H9 (cell line): Measurements from ENCODE around the gene ABHD12. TPM values are rescaled to one million over a fixed set of nuclear protein-coding genes. Genes with fewer than 3 reads are reported as not detected.

ENCODE experiments used
- DNase-seq: peaks from one replicate; pipeline ENCODE4 v3.0.0-alpha.2; 2017
- H2AFZ ChIP-seq: one replicate; pipeline ENCODE4 v1.6.1; 2013; ENCODE audit warnings: mild to moderate bottlenecking, low read length, control low read depth, moderate library complexity
- H2AK5ac ChIP-seq: 2 replicates; pipeline ENCODE4 v1.6.1; 2013; ENCODE audit warnings: low read length, control low read depth, mixed read lengths; ENCODE audit not compliant: insufficient read length
- H2BK120ac ChIP-seq: one replicate; pipeline ENCODE4 v1.6.1; 2013; ENCODE audit warnings: low read depth, mild to moderate bottlenecking, low read length, control low read depth, inconsistent platforms; ENCODE audit not compliant: poor library complexity, severe bottlenecking
- H2BK12ac ChIP-seq: 2 replicates; pipeline ENCODE4 v1.6.1; 2013; ENCODE audit warnings: low read length, control low read depth, mixed read lengths, low read depth; ENCODE audit not compliant: insufficient read length
- H2BK15ac ChIP-seq: 2 replicates; pipeline ENCODE4 v1.6.1; 2013; ENCODE audit warnings: low read depth, low read length, control low read depth
- H2BK20ac ChIP-seq: one replicate; pipeline ENCODE4 v1.6.1; 2013; ENCODE audit warnings: low read depth, mild to moderate bottlenecking, low read length, control low read depth, inconsistent platforms; ENCODE audit not compliant: poor library complexity, severe bottlenecking
- H2BK5ac ChIP-seq: 2 replicates; pipeline ENCODE4 v1.6.1; 2013; ENCODE audit warnings: low read length, control low read depth, mixed read lengths; ENCODE audit not compliant: insufficient read length
- H3K14ac ChIP-seq: 2 replicates; pipeline ENCODE4 v1.6.1; 2013; ENCODE audit warnings: low read length, control low read depth; ENCODE audit not compliant: insufficient read depth
- H3K18ac ChIP-seq: 2 replicates; pipeline ENCODE4 v1.6.1; 2013; ENCODE audit warnings: low read depth, mild to moderate bottlenecking, mixed read lengths, low read length, control low read depth; ENCODE audit not compliant: insufficient read length
- H3K23ac ChIP-seq: 2 replicates; pipeline ENCODE4 v1.6.1; 2013; ENCODE audit warnings: low read length, control low read depth, mixed read lengths, low read depth; ENCODE audit not compliant: insufficient read length
- H3K23me2 ChIP-seq: 2 replicates; pipeline ENCODE4 v1.6.1; 2013; ENCODE audit warnings: low read depth, mild to moderate bottlenecking, mixed read lengths, low read length, control low read depth; ENCODE audit not compliant: insufficient read length, poor library complexity, severe bottlenecking
- H3K27ac ChIP-seq: 2 replicates; pipeline ENCODE4 v1.5.1; 2013; ENCODE audit warnings: low read length, control low read depth, mixed read lengths, low read depth; ENCODE audit not compliant: insufficient read length
- H3K27me3 ChIP-seq: 2 replicates; pipeline ENCODE4 v1.6.1; 2013; ENCODE audit warnings: low read length, control low read depth, inconsistent platforms; ENCODE audit not compliant: insufficient read depth
- H3K4ac ChIP-seq: 2 replicates; pipeline ENCODE4 v1.6.1; 2013; ENCODE audit warnings: low read depth, mild to moderate bottlenecking, control low read depth, inconsistent platforms, low read length, moderate library complexity
- H3K4me1 ChIP-seq: 2 replicates; pipeline ENCODE4 v1.6.1; 2013; ENCODE audit warnings: low read length, control low read depth, inconsistent platforms; ENCODE audit not compliant: insufficient read depth
- H3K4me2 ChIP-seq: 2 replicates; pipeline ENCODE4 v1.6.1; 2013; ENCODE audit warnings: low read length, control low read depth, mixed read lengths; ENCODE audit not compliant: insufficient read length, insufficient read depth
- H3K56ac ChIP-seq: 2 replicates; pipeline ENCODE4 v1.6.1; 2013; ENCODE audit warnings: low read depth, mild to moderate bottlenecking, mixed read lengths, low read length, control low read depth; ENCODE audit not compliant: insufficient read length
- H3K79me1 ChIP-seq: 2 replicates; pipeline ENCODE4 v1.6.1; 2013; ENCODE audit warnings: low read depth, mild to moderate bottlenecking, moderate library complexity, low read length, control low read depth, inconsistent platforms; ENCODE audit not compliant: insufficient read depth, poor library complexity, severe bottlenecking
- H3K79me2 ChIP-seq: 2 replicates; pipeline ENCODE4 v1.6.1; 2013; ENCODE audit warnings: low read length, control low read depth, inconsistent platforms; ENCODE audit not compliant: insufficient read depth
- H3K9ac ChIP-seq: 2 replicates; pipeline ENCODE4 v1.6.1; 2013; ENCODE audit warnings: low read length, control low read depth, mixed read lengths; ENCODE audit not compliant: insufficient read length; ENCODE audit errors: extremely low read depth
- H3K9me3 ChIP-seq: one replicate; pipeline ENCODE4 v1.6.1; 2013; ENCODE audit warnings: low read depth, low read length, inconsistent platforms; ENCODE audit not compliant: control insufficient read depth
- H3T11ph ChIP-seq: one replicate; pipeline ENCODE4 v1.6.1; 2013; ENCODE audit warnings: mild to moderate bottlenecking, low read length, control low read depth, inconsistent platforms
- H4K20me1 ChIP-seq: one replicate; pipeline ENCODE4 v1.6.1; 2013; ENCODE audit not compliant: control insufficient read depth, insufficient read length, insufficient read depth
- H4K5ac ChIP-seq: 2 replicates; pipeline ENCODE4 v1.6.1; 2013; ENCODE audit warnings: low read depth, mild to moderate bottlenecking, mixed read lengths, low read length, control low read depth; ENCODE audit not compliant: insufficient read length
- H4K8ac ChIP-seq: replicated peaks from 2 replicates; pipeline ENCODE4 v1.6.1; 2013; ENCODE audit warnings: low read length, control low read depth, mixed read lengths, low read depth; ENCODE audit not compliant: insufficient read length
- H4K91ac ChIP-seq: 2 replicates; pipeline ENCODE4 v1.6.1; 2013; ENCODE audit warnings: low read depth, mild to moderate bottlenecking, moderate library complexity, mixed read lengths, low read length, control low read depth; ENCODE audit not compliant: insufficient read length
- H3K27ac Mint-ChIP-seq, 3 experiments: 2 replicates in 2 of 3; 3 replicates in 1 of 3; pipeline ENCODE4 v1.8.0; 2020 to 2021; ENCODE audit warnings: mixed read lengths in 3 of 3, mild to moderate bottlenecking in 1 of 3, moderate library complexity in 1 of 3
- H3K27me3 Mint-ChIP-seq: 2 replicates; pipeline ENCODE4 v1.8.0; 2021; ENCODE audit warnings: low read depth, mild to moderate bottlenecking, moderate library complexity, mixed read lengths
- H3K36me3 Mint-ChIP-seq, 3 experiments: 2 replicates in 2 of 3; 3 replicates in 1 of 3; pipeline ENCODE4 v1.8.0; 2020 to 2021; ENCODE audit warnings: low read depth in 3 of 3, mixed read lengths in 3 of 3; ENCODE audit not compliant: insufficient read depth in 1 of 3
- H3K4me1 Mint-ChIP-seq, 2 experiments: 2 replicates each; pipeline ENCODE4 v1.8.0; 2020; ENCODE audit warnings: mixed read lengths in 2 of 2
- H3K4me3 Mint-ChIP-seq, 2 experiments: 2 replicates in 1 of 2; 3 replicates in 1 of 2; pipeline ENCODE4 v1.8.0; 2020 to 2021; ENCODE audit warnings: mild to moderate bottlenecking in 2 of 2, mixed read lengths in 2 of 2, moderate library complexity in 1 of 2
- H3K9me3 Mint-ChIP-seq, 2 experiments: 2 replicates in 1 of 2; 3 replicates in 1 of 2; pipeline ENCODE4 v1.8.0; 2020; ENCODE audit warnings: mild to moderate bottlenecking in 2 of 2, mixed read lengths in 2 of 2, moderate library complexity in 1 of 2
- WGBS: extraction: QIAGEN DNeasy Blood & Tissue Kit; methylation state at CpG from one replicate; pipeline ENCODE4 v1.1.7; 2013; ENCODE audit warnings: missing lambda C conversion rate, low lambda C conversion rate, mixed read lengths; ENCODE audit not compliant: insufficient read length; ENCODE audit errors: extremely low coverage; 5-methylcytosine and 5-hydroxymethylcytosine counted together
- total RNA-seq: library from RNA; stranded (reverse); gene quantifications from 2 replicates; pipeline ENCODE4 v1.2.1, GENCODE V29; 2021
- TF ChIP-seq, protein P1 (sequence below): fragments of 200-600 bp; sonication (generic); conservative IDR thresholded peaks from 3 replicates; pipeline ENCODE4 v1.8.0; 2021; ENCODE audit warnings: antibody characterized with exemption, mild to moderate bottlenecking

Gene ABHD12
- total RNA-seq, 1 experiment from 2014 or later = 54.4 TPM

DNA sequence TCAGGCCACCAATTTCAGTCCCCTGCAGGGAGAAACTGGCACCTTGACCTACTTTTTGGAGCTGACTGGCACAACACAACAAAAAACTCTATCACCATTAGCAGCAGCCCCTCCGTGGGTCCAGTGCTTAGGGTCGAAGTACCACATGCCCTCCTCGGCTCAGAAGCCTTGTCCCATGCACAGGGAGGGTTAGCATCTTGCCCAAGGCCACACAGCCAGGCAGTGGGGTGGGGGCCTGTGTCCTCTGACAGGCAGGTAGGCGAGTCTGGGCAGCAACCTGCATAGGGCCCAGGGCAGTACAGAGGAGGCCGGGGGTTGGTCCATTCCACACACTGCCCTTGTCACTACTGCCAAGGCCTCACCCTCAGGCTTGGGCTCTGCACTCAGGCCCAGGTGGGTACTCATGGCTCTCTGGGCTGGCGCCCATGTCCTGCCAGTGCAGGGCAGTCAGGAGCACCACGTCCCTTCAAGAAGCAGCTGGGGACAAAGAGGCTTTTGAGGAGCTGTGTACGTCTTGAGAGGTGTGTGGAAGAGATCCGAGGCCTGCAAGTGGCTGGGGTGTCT, 89.2 kb downstream of the ABHD12 start:
- no peaks in the 10 kb centered on the region for H3K79me2 ChIP-seq
- H3K27me3 Mint-ChIP-seq = no peaks in the 10 kb centered on the region; the same call in 1 of the 2 replicates
- H4K8ac ChIP-seq = no peak overlapping the region
- no peak overlapping the region for H3K4me2 ChIP-seq
- H3K18ac ChIP-seq = no peak overlapping the region
- H2AFZ ChIP-seq = no peak overlapping the region
- DNase-seq = no peak
- no peak overlapping the region for H4K5ac ChIP-seq
- peaks cover 2 to 30% (median 20%) of the 10 kb centered on the region in 3 experiments for H3K36me3 Mint-ChIP-seq
- no peak overlapping the region for H2BK5ac ChIP-seq
- peak overlapping the region in 1 of 3 experiments; percentile 47; a peak in 1 of 7 replicates for H3K27ac Mint-ChIP-seq
- H2BK20ac ChIP-seq = no peak overlapping the region
- no peak overlapping the region for H3K56ac ChIP-seq
- TF ChIP-seq, protein P1, sequence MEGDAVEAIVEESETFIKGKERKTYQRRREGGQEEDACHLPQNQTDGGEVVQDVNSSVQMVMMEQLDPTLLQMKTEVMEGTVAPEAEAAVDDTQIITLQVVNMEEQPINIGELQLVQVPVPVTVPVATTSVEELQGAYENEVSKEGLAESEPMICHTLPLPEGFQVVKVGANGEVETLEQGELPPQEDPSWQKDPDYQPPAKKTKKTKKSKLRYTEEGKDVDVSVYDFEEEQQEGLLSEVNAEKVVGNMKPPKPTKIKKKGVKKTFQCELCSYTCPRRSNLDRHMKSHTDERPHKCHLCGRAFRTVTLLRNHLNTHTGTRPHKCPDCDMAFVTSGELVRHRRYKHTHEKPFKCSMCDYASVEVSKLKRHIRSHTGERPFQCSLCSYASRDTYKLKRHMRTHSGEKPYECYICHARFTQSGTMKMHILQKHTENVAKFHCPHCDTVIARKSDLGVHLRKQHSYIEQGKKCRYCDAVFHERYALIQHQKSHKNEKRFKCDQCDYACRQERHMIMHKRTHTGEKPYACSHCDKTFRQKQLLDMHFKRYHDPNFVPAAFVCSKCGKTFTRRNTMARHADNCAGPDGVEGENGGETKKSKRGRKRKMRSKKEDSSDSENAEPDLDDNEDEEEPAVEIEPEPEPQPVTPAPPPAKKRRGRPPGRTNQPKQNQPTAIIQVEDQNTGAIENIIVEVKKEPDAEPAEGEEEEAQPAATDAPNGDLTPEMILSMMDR = no peak
- no peak overlapping the region for H3K23ac ChIP-seq
- no peaks in the 10 kb centered on the region for H3K79me1 ChIP-seq
- no peak overlapping the region for H4K91ac ChIP-seq
- no peaks in the 10 kb centered on the region for H3K9me3 ChIP-seq
- no peak overlapping the region for H3K9ac ChIP-seq
- peaks cover 4 to 11% of the 10 kb centered on the region in 2 experiments; a peak in 2 of 4 replicates for H3K4me1 Mint-ChIP-seq
- no peaks in the 10 kb centered on the region; the same call in 1 of the 2 replicates for H3K4me1 ChIP-seq
- H3K4ac ChIP-seq = no peak overlapping the region
- H3K27me3 ChIP-seq = no peaks in the 10 kb centered on the region
- no peak overlapping the region for H3K4me3 Mint-ChIP-seq
- no peak overlapping the region for H2BK120ac ChIP-seq
- no peak overlapping the region for H2BK12ac ChIP-seq
- H2AK5ac ChIP-seq = no peak overlapping the region
- no peak overlapping the region for H3T11ph ChIP-seq
- no peak overlapping the region for H2BK15ac ChIP-seq
- H3K14ac ChIP-seq = no peak overlapping the region
- H4K20me1 ChIP-seq = no peaks in the 10 kb centered on the region
- H3K23me2 ChIP-seq = no peaks in the 10 kb centered on the region
- H3K9me3 Mint-ChIP-seq = no peaks in the 10 kb centered on the region
- no CpG with 5 or more reads among the region's 9 CpGs for WGBS
- H3K27ac ChIP-seq = no peak overlapping the region
